Spleen (tissue), 11 donors: ENCODE data around the gene HRH1. TPM values are rescaled to one million over a fixed set of nuclear protein-coding genes. Genes with fewer than 3 reads are reported as not detected.

Experiments used
- DNase-seq: peaks from one replicate; pipeline ENCODE4 v3.0.0-alpha.2; 2020
- H3K27ac ChIP-seq, 8 donors: fragments of 200-600 bp; sonication (generic) in 7 of 8; 1 replicate in 4 of 8; 2 replicates in 4 of 8; pipeline versions ENCODE4 v1.5.0 to v1.8.0; 2016 to 2021; ENCODE audit warnings: inconsistent platforms in 4 of 8, mild to moderate bottlenecking in 4 of 8, moderate library complexity in 1 of 8
- H3K27me3 ChIP-seq, 7 donors: fragments of 200-600 bp; sonication (generic) in 6 of 7; replicated peaks in 1 of 7; 1 replicate in 4 of 7; 2 replicates in 3 of 7; pipeline versions ENCODE4 v1.5.0 to v1.8.0; 2016 to 2021; ENCODE audit warnings: inconsistent platforms in 3 of 7, mild to moderate bottlenecking in 1 of 7
- H3K36me3 ChIP-seq, 6 donors: fragments of 200-600 bp; sonication (generic) in 5 of 6; 1 replicate in 4 of 6; 2 replicates in 2 of 6; pipeline versions ENCODE4 v1.5.0 to v1.8.0; 2016 to 2021; ENCODE audit warnings: inconsistent platforms in 2 of 6
- H3K4me1 ChIP-seq, 6 donors: fragments of 200-600 bp; sonication (generic) in 5 of 6; 1 replicate in 3 of 6; 2 replicates in 3 of 6; pipeline versions ENCODE4 v1.5.0 to v1.8.0; 2016 to 2021; ENCODE audit warnings: inconsistent platforms in 3 of 6
- H3K4me3 ChIP-seq, 8 donors: fragments of 200-600 bp; sonication (generic) in 7 of 8; 1 replicate in 4 of 8; 2 replicates in 4 of 8; pipeline versions ENCODE4 v1.5.0 to v1.8.0; 2016 to 2021; ENCODE audit warnings: inconsistent platforms in 4 of 8, mild to moderate bottlenecking in 4 of 8, moderate library complexity in 2 of 8
- H3K9me3 ChIP-seq, 8 donors: fragments of 200-600 bp; sonication (generic) in 7 of 8; 1 replicate in 4 of 8; 2 replicates in 4 of 8; pipeline versions ENCODE4 v1.5.0 to v1.8.0; 2016 to 2021; ENCODE audit warnings: inconsistent platforms in 4 of 8
- CTCF ChIP-seq, 11 experiments: fragments of 200-600 bp in 7 of 11; fragments of 450-650 bp in 4 of 11; sonication (generic) in 4 of 11; IDR thresholded peaks in 8 of 11; conservative IDR thresholded peaks in 3 of 11; 1 replicate in 7 of 11; 2 replicates in 4 of 11; pipeline versions ENCODE4 v1.4.0 to v1.8.0; 2016 to 2021; ENCODE audit warnings: antibody characterized with exemption in 11 of 11, inconsistent platforms in 4 of 11, mild to moderate bottlenecking in 1 of 11
- POLR2A ChIP-seq, 3 donors: fragments of 450-650 bp; IDR thresholded peaks; one replicate each; pipeline ENCODE4 v1.5.1; 2017; ENCODE audit warnings: antibody characterized with exemption in 3 of 3, mild to moderate bottlenecking in 1 of 3
- POLR2AphosphoS5 ChIP-seq, 3 donors: sonication (generic); formaldehyde crosslinking; IDR thresholded peaks; one replicate each; pipeline ENCODE4 v1.5.1; 2017; ENCODE audit warnings: antibody characterized with exemption in 3 of 3
- WGBS, 5 donors: extraction: QIAGEN DNeasy Blood & Tissue Kit in 3 of 5; methylation state at CpG; one replicate each; pipeline versions ENCODE4 v1.1.5 to v1.1.7; 2013 to 2018; 5-methylcytosine and 5-hydroxymethylcytosine counted together
- intact Hi-C: fragments of 100-400 bp; cut with DNase I; formaldehyde crosslinking; loops from one replicate; pipeline ENCODE4 v1.15.0; 2023; ENCODE audit warnings: low total_unique reads
- polyA plus RNA-seq, 3 donors: library from polyadenylated mRNA; stranded (reverse); fragments of 200-250 nt; gene quantifications; one replicate each; pipeline ENCODE4 v1.2.1, GENCODE V29; 2013
- total RNA-seq, 7 donors: library from RNA; depleted of rRNA in 3 of 7; stranded (reverse); fragments of >200 nt in 3 of 7; fragmentation: NEBNext Ultra II Directional in 4 of 7; extraction: Animal tissue kit (Norgen Biotek cat#: 25700) in 4 of 7; gene quantifications; one replicate each; pipeline versions ENCODE4 v1.1.0 to v1.2.1, GENCODE V29; 2016 to 2021
- donor health status: healthy with polysubstance abuse.
- donor health status: DM: no; HTN: no; CAD: no; lungs with moderate emphysema.
- donor health status: DM: no; HTN: no; CAD: no.
- donor health status: Bipolar disorder and iron deficiency.
- donor health status: healthy.
- donor health status: DM: no; HTN: no; CAD: no.
- donor health status: DM: yes; HTN: yes; CAD: no.

Gene HRH1
- total and polyA plus RNA-seq, 10 donors: 0.15 to 4.4 (median 1.8) TPM

- H3K4me3 ChIP-seq: no peak overlapping the region
- no peak for DNase-seq
- intact Hi-C loops: no loop called here
- peaks cover 0 to 39% (median 5%) of the 10 kb centered on the region in 6 donors for H3K4me1 ChIP-seq
- H3K27me3 ChIP-seq: no peaks in the 10 kb centered on the region
- TF ChIP-seq CTCF (IDR thresholded peaks at IDR 0.05 in 8 of 11, conservative IDR thresholded peaks at IDR 0.05 in 3 of 11): no peak
- no peak for TF ChIP-seq POLR2AphosphoS5 (IDR thresholded peaks at IDR 0.05)
- TF ChIP-seq POLR2A (IDR thresholded peaks at IDR 0.05): no peak
- WGBS, 5 donors: 38 to 54% (median 44%) methylated on average over 5 of the region's 5 CpGs
- no peaks in the 10 kb centered on the region for H3K9me3 ChIP-seq
- peaks cover 3 to 100% (median 59%) of the 10 kb centered on the region in 6 donors for H3K36me3 ChIP-seq
- H3K27ac ChIP-seq: peak overlapping the region in 4 of 8 donors; percentile 43 to 52 (median 48)
Measured at GRCh38 chr3:11306817-11307589, 152.7 kb downstream of the HRH1 start.

- Histone ChIP-seq H3K27me3 (no peaks in the 10 kb centered on the region), H3K4me1 (peaks cover 0 to 39% (median 5%) of the 10 kb centered on the region in 6 donors), H3K9me3 (no peaks in the 10 kb centered on the region), H3K4me3 (no peak overlapping the region), H3K36me3 (peaks cover 3 to 100% (median 63%) of the 10 kb centered on the region in 6 donors), H3K27ac (peak overlapping the region in 4 of 8 donors; percentile 43 to 52 (median 48))
- DNase-seq: no peak
- intact Hi-C loops: no loop called here
- 55 to 89% (median 83%) methylated on average over 6 of the region's 6 CpGs for WGBS, 5 donors
- no peak for TF ChIP-seq POLR2A (IDR thresholded peaks at IDR 0.05)
- TF ChIP-seq CTCF (IDR thresholded peaks at IDR 0.05 in 8 of 11, conservative IDR thresholded peaks at IDR 0.05 in 3 of 11): no peak
- TF ChIP-seq POLR2AphosphoS5 (IDR thresholded peaks at IDR 0.05): no peak
Measured at GRCh38 chr3:11307830-11308432, 153.6 kb downstream of the HRH1 start.

GRCh38 chr3:11310258-11310657 is 156.0 kb downstream of the HRH1 start:
- 88 to 97% (median 92%) methylated on average over 5 of the region's 5 CpGs for WGBS, 5 donors
- H3K27ac ChIP-seq: no peak overlapping the region
- no peak for DNase-seq
- H3K4me1 ChIP-seq: peaks cover 0 to 27% (median 5%) of the 10 kb centered on the region in 6 donors
- TF ChIP-seq POLR2AphosphoS5 (IDR thresholded peaks at IDR 0.05) (no peak), CTCF (IDR thresholded peaks at IDR 0.05 in 8 of 11, conservative IDR thresholded peaks at IDR 0.05 in 3 of 11) (no peak), POLR2A (IDR thresholded peaks at IDR 0.05) (no peak)
- peaks cover 3 to 100% (median 81%) of the 10 kb centered on the region in 6 donors for H3K36me3 ChIP-seq
- H3K27me3 ChIP-seq: no peaks in the 10 kb centered on the region
- intact Hi-C loops: no loop called here
- no peak overlapping the region for H3K4me3 ChIP-seq
- H3K9me3 ChIP-seq: no peaks in the 10 kb centered on the region

- Histone ChIP-seq H3K4me1 (peaks cover 0 to 8% (median under 1%) of the 10 kb centered on the region in 6 donors), H3K27me3 (no peaks in the 10 kb centered on the region), H3K27ac (no peak overlapping the region), H3K4me3 (no peak overlapping the region), H3K36me3 (peaks cover 0 to 100% (median 90%) of the 10 kb centered on the region in 6 donors), H3K9me3 (no peaks in the 10 kb centered on the region)
- TF ChIP-seq POLR2A (IDR thresholded peaks at IDR 0.05) (no peak), POLR2AphosphoS5 (IDR thresholded peaks at IDR 0.05) (no peak), CTCF (IDR thresholded peaks at IDR 0.05 in 8 of 11, conservative IDR thresholded peaks at IDR 0.05 in 3 of 11) (no peak)
- intact Hi-C loops: no loop called here
- no peak for DNase-seq
- WGBS, 5 donors: 88 to 98% (median 95%) methylated on average over 5 of the region's 5 CpGs
Measured at GRCh38 chr3:11312166-11312565, 157.9 kb downstream of the HRH1 start.
